AG10803 (cell line): ENCODE data around the gene PAPSS1.
A peak's percentile ranks its signal among the peaks of the same experiment; 100 is the strongest.

Experiments
- DNase-seq: peaks from one replicate; pipeline ENCODE4 v3.0.0; 2010; ENCODE audit warnings: low read depth
- H3K4me3 ChIP-seq: 2 replicates; pipeline ENCODE4 v1.5.1; 2011; ENCODE audit warnings: mild to moderate bottlenecking, low read length, control low read depth
- CTCF ChIP-seq: conservative IDR thresholded peaks from 2 replicates; pipeline ENCODE4 v1.5.1; 2011; ENCODE audit warnings: mild to moderate bottlenecking, low read length, control low read depth, inconsistent platforms

The PAPSS1 gene

GRCh38 chr4:107589269-107589668 lies 130.8 kb downstream of the PAPSS1 start:
- H3K4me3 ChIP-seq, result no peak overlapping the region
- TF ChIP-seq CTCF, result no peak
- DNase-seq, result no peak

DNA sequence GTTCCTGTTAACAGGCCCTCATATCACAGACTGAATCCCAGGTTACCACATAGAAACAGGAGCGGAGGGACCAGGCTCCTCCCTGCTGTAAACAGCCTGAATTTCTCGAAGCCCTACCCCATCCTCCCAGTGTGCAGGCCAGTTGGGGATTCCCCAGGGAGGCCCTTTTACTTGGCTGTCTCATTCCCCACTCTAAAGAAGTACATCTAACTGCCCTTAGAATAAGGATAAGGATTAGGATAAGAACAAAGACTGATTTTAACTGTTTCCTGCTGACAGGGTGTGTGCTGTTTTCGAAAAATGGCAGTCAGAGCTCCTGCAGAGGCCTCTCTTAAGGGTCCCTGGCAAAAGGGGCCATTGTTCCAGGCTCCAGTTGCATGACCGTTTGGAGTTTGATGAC lies 133.7 kb downstream of the PAPSS1 start:
- no peak overlapping the region for H3K4me3 ChIP-seq
- DNase-seq, result no peak
- TF ChIP-seq CTCF, result no peak

DNA sequence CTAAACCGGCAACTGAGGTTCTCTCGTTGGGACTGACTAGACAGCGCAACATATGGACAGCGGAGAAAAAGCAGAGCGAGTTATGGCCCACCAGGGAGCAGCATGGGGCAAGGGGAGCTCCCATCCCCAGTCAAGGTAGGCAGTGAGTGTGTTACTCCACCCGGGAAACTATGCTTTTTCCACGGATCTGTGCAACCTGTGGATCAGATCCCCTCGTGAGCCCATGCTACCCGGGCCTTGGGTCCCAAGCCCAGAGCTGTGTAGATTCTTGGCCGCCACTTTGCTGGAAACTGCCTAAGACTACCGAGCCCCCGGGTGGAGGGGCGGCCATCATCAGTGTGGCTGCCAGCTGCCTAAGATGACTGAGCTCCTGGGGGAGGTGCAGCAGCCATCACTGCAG lies 140.9 kb downstream of the PAPSS1 start:
- no peak for DNase-seq
- no peak for TF ChIP-seq CTCF
- no peak overlapping the region for H3K4me3 ChIP-seq

GRCh38 chr4:107578321-107578720 lies 141.7 kb downstream of the PAPSS1 start:
- no peak for TF ChIP-seq CTCF
- DNase-seq, result peak; percentile 47
- no peak overlapping the region for H3K4me3 ChIP-seq

DNA sequence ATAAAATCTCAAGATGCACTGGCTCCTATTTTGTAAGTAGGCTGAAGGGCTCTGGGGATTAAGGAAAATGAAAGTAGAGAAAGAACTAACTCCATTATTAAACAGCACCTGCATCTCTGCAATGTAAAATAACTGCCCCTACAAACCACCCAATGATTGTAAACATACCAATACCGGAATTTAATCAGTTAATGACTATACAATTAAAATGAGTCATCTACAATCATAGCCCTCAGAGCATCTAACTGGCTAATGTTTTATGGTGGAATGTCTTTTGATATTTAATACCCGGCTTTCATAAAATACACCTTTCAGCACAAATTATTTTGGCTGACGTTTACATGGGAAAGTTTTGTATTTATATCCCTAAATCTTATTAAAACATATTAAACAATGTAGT lies 142.3 kb downstream of the PAPSS1 start:
- TF ChIP-seq CTCF, result no peak
- no peak overlapping the region for H3K4me3 ChIP-seq
- DNase-seq, result no peak

DNA sequence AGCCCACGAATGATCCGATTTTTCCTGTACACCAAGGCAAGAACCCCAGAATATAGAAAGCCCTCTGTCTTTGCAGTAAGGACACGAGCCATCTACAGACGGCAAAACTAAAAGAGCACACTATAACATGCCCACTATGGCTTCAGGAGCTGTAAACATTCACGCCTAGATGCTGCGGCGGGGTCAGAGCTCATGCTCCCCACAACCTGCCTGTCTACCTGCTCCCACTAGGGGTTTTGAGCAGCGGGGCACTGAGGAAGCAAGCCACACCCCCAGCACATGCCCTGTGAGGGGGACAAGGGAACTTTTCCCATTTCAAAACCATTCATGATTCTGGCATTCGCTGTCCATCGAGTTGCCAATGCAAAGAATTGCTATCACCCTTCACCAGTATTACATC lies 144.8 kb downstream of the PAPSS1 start:
- no peak for DNase-seq
- no peak overlapping the region for H3K4me3 ChIP-seq
- no peak for TF ChIP-seq CTCF

DNA sequence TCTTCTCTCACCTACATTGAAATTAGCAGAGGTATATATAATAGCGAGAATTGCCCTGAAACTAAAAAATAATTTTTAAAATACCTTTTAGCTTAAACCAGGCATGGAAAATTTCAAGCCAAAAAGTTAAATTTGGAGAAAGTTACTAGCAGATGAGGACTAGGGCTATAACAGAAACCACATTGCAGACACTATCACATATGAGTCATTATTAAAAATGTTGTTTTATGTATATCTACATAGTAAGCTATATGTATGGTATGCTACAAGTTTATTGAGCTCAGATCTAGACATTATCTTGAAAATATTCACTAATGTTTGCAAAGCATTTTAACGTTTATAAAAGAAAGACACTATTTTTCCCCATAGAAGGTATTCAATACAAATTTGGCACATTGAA lies 147.8 kb downstream of the PAPSS1 start:
- H3K4me3 ChIP-seq, result no peak overlapping the region
- no peak for DNase-seq
- TF ChIP-seq CTCF, result no peak
